Measurements from ENCODE around the gene GMPR.

GMPR gene

DNA sequence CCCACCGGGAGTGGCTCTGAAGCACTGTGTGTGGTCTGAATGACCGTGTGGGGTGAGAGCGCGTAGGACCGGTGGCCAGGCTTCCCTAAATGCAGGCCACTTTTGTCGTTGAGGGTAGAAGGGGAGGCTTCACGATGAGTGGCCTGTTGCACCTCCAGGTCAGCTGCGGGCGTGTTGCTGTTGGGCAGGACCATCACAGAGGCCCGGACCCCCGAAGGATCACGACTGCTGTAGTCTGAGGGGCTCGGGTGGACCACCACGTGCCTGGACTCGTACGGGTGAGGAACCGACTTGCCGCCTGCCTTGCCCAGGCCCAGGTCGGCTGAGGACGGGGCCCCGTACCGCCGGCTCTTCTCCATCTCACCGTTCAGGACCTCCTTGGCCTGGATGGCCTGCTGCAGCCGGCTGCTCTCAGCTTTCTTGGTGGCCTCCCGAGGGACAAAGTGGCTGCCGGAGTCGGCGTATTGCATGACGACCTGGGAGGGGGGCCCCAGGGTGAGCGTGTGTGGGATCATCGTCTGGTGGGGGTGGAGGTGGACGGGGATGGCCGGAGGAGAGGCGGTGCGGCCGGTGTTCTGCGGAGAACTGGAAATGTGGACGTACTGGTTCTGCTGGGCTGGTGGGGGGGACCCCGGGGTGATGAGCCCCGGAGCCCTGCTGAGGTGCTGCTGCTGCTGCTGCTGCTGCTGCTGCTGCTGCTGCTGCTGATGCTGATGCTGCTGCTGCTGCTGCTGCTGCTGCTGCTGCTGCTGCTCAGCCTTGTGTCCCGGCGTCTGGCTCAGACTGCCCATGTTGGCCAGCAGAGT is 88.8 kb downstream of the GMPR start:
- no peak for DNase-seq (ENCODE audit: low read depth, low spot score)

GRCh38 chr6:16327777-16328325 is 89.5 kb downstream of the GMPR start:
- no peak for DNase-seq (ENCODE audit: low read depth, low spot score)

DNA sequence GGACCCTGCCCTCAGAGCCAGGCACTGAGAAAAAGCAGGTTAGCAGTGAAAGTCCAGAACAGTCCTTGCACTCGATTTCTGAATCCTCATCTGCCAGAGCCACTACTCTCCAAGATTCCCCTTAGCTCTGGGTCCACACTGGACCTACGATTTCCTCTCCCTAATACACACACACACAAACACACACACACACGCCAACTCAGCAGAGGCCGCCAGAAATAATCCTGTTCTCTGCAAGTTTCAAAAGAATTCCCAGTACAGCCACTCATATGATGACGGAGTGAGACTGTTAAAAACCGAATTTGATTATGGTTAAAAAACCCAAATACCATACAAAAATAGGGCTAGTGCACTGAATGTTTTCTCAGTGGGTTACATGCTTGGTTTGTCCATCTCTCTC is 90.8 kb downstream of the GMPR start:
- no peak for DNase-seq (ENCODE audit: low read depth, low spot score)

DNA sequence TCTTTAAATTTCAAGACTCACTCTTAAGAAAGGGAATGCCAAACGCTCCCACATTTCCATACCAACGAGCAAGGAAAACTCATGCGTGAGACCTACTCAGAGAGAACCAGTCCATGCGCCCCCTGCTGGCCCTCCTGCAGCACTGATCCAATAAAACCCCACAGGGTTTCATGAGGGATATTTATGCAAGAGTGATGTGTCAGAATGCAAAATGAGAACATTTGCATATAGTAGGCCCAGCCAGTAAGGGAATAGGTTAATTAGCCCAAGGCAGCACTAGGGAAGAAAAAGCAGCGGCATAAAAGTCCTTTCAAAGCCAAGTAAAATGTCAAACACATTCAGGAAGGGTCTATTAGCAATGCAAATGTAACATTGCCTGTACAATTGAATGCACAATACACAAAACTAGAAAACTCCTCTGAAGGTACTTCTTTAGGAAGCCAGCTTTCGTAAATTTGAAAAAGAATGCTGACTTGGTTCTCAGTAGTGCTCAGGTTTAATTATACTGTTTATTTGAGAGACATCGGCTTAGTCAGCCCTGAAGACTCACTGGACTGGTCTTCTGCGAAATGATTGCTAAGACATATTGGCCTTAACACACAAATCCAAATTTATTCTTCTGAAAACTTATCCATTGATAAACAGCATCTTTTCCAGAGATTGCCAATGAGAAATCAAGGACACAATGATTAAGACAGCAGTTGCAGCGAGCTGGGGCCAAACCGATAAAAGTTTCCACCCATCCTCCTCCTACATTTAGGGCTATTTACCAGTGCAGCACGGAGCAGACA is 93.2 kb downstream of the GMPR start:
- DNase-seq (ENCODE audit: low read depth, low spot score), result no peak

DNA sequence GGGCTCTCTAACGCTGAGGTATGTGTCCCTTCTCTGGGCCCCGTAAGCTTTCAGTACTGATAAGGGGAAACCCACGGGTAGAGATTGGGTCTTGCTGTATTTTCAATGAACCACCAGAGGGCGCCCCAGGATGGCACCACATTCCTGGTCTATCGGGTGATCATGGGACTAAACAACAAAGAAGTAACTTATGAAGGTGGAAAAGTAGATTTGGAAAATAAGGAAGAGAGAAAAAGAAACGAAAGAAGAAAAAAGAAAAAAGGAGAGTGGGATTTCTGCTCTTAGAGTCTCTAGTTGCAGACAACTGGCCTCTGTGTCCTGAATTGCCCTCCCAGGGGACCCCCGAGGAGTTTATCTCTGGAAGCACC is 93.8 kb downstream of the GMPR start:
- no peak for DNase-seq (ENCODE audit: low read depth, low spot score)

DNA sequence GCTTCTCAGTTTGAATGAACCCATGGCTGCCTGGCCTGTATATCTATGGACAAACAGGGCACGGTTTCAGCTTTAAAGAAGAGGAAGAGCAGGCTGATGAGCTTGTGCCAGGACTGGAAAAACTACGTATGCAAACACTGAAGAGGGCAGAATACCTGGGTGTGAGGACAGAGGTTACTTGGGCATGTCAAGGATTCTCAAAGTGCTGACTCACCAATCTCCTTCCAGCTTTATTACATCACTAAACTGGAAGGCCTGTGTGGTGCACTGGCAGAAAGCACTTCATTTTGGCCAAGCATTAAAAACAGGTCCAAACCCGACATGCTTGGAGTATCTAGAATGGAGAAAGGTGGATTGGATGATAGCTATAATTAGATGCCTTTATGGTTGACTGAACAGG is 95.2 kb downstream of the GMPR start:
- no peak for DNase-seq (ENCODE audit: low read depth, low spot score)

DNA sequence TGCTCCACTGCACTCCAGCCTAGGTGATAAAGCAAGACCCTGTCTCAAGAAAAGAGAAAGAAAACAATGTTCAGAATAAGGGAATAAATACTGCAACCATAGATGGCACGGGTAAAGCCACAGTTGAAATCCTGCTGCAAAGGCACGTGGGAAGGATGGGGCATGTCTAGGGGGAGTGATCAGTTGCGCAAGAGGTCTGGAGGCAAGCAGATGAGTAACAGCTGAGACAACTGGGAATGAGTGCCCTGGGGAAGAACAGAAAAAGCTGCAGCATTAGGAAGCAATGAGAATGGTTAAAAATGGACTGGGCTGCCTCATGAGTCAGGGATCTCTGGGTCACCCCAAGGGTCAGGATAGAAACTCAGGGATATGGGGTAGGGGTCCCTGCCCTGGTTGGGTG is 96.3 kb downstream of the GMPR start:
- DNase-seq (ENCODE audit: low read depth, low spot score), result peak; percentile 73

GRCh38 chr6:16335176-16335575 is 96.8 kb downstream of the GMPR start:
- DNase-seq (ENCODE audit: low read depth, low spot score), result no peak

DNA sequence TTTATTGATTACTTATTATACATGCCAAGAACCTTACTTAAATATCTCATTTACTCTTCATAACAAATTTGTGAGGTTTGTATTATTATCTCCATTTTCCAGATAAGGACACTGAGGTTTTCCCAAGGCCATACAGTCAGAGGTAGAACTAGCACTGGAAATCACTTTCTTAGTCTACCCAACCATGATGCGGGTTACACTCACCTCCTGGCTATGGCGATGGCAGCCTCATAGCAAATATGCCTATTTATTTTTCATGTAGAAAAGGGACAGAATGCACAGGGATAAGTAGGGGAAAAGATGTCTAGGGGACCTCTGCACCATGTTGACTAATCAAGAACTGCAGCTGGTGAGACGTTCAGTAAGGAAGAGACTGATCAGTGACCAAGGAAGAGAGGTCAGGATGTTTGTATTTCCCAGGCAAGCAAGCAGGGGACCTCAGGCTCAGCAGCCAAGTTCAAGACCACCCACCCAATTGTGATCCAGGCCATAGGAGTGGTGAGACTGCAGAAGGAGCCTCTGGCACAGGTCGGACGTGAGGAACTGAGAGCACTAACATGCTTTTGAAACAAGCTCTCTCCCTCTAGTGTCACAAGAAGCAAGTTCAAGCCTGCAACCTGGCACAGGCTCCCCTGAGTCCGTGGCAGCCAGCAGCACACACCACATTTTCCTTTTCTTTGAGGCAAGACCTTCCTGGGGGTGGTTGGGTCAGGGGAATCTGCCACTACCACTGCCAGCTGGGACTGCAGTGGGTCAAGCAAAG is 97.8 kb downstream of the GMPR start:
- no peak for DNase-seq (ENCODE audit: low read depth, low spot score)

GRCh38 chr6:16336911-16337294 is 98.5 kb downstream of the GMPR start:
- no peak for DNase-seq (ENCODE audit: low read depth, low spot score)

DNA sequence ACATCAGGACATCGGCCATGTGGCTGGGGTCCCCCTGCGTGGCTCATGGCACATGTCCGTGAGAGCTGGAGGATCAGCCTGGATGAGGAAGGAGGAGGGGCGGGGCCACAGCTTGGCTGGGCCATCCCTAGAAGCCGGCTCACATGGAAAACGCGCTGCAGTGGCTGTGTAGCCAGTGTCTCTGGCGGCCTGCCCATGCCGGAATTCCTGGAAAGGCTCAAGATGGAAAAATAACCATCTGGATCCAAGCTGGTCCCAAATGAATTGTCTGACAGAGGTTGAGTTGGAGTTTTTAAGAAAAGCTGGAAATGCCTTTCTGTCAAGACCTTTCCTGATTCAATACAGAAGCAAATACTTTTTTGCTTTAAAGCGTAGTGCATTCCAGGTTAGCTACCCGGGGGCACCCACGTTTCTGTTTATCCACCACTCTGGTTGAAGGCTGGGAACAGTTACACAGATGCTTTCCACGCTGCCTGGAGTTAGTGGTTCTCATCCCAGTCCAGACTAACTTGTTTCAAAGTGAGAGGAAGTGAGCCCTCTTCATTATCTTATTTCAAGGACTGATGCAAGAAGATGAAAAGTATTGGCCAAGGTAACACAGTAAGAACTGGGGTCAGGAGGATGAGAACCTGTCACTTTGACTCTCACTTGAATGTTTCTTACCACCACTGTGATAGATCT is 99.0 kb downstream of the GMPR start:
- DNase-seq (ENCODE audit: low read depth, low spot score), result no peak

DNA sequence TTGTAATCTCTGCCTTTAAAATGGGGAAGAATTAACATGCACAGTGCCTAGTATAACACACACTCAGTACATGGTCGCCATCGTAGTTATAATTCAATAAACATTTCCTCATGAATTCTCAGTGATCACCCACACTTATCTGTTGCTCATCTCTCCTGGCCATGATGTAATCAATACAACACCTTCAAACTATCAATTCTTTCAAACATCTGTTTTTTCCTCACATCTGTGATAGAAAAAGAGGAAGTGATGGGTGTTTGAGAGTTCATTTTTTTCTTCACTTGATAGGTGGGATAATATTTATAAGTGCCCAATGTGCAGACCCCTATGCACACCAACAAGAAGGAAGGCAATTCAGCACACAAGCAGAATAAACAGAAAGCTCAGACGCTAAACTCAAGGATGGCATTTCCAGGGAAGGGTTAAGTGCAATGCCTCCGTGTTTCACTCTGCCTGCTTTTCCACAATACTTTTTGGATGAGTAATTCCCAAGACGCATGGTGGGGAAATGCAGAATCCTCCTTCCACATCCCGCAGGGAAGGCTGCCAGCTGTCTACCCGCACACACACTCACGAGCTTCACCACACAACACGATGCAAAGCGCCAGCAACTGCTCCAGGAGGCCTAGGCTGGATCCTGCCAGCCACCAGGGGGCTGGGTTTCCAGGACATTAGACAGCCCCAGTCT is 100.3 kb downstream of the GMPR start:
- peak; percentile 91 for DNase-seq (ENCODE audit: low read depth, low spot score)

- DNase-seq (ENCODE audit: low read depth, low spot score), result no peak
Observed at GRCh38 chr6:16339265-16339587, 100.8 kb downstream of the GMPR start.

DNA sequence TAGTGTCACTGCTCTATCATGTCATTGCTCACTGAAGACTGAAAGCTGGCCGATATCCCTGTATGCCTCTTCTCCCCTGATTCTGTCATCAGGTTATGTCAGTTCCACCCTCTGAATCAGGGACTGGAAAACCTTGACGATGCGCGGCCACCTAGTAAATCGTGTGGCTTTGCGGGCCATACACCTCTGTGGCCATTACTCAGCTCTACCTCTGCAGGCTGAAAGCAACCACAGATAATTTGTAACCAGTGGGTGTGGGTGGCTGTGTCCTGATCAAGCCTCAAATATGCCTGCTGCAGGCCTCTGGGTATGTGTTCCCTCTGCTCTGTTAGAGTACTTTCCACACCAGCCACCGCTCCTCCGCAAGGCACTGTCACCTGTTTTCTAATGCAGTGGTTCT is 105.2 kb downstream of the GMPR start:
- DNase-seq (ENCODE audit: low read depth, low spot score), result no peak

GRCh38 chr6:16344756-16345155 is 106.4 kb downstream of the GMPR start:
- DNase-seq (ENCODE audit: low read depth, low spot score), result no peak

All from brain pericyte (primary cell).